AG08396 (cell line): ENCODE results near the gene BNC2.

Experiments
- DNase-seq: peaks from one replicate; pipeline ENCODE4 v3.0.0; 2012; ENCODE audit warnings: low spot score, mixed read lengths

BNC2 gene

GRCh38 chr9:16364347-16364746 lies 506.1 kb downstream of the BNC2 start:
- DNase-seq = no peak

GRCh38 chr9:16363916-16364315 lies 506.6 kb downstream of the BNC2 start:
- no peak for DNase-seq

GRCh38 chr9:16363073-16363781 lies 507.2 kb downstream of the BNC2 start:
- DNase-seq = no peak

- no peak for DNase-seq
Observed at GRCh38 chr9:16361939-16362338, 508.5 kb downstream of the BNC2 start.

GRCh38 chr9:16361118-16361517 lies 509.4 kb downstream of the BNC2 start:
- DNase-seq = no peak

- no peak for DNase-seq
Observed at GRCh38 chr9:16360247-16360646, 510.2 kb downstream of the BNC2 start.
